A172 (cell line): ENCODE data around the gene SON. TPM values are rescaled to one million over a fixed set of nuclear protein-coding genes. Genes with fewer than 3 reads are reported as not detected.

Experiments
- DNase-seq: peaks from one replicate; pipeline ENCODE4 v3.0.0-alpha.2; 2015; ENCODE audit warnings: low spot score
- total RNA-seq: library from RNA; depleted of rRNA; stranded (reverse); fragments of >200 nt; shearing (Covaris generic); gene quantifications from 2 replicates; pipeline ENCODE4 v1.2.3, GENCODE V29; 2014

The SON gene
- total RNA-seq, 1 experiment from 2014 or later, result 82.9 TPM

GRCh38 chr21:33543505-33544129, 779 bp downstream of the SON start:
- no peak for DNase-seq

- no peak for DNase-seq
These were observed 1.8 kb downstream of the SON start for GRCh38 chr21:33544451-33545195.

- DNase-seq, result no peak
These were observed 3.2 kb downstream of the SON start for GRCh38 chr21:33546086-33546485.

GRCh38 chr21:33549848-33550771, 7.3 kb downstream of the SON start:
- no peak for DNase-seq

DNA sequence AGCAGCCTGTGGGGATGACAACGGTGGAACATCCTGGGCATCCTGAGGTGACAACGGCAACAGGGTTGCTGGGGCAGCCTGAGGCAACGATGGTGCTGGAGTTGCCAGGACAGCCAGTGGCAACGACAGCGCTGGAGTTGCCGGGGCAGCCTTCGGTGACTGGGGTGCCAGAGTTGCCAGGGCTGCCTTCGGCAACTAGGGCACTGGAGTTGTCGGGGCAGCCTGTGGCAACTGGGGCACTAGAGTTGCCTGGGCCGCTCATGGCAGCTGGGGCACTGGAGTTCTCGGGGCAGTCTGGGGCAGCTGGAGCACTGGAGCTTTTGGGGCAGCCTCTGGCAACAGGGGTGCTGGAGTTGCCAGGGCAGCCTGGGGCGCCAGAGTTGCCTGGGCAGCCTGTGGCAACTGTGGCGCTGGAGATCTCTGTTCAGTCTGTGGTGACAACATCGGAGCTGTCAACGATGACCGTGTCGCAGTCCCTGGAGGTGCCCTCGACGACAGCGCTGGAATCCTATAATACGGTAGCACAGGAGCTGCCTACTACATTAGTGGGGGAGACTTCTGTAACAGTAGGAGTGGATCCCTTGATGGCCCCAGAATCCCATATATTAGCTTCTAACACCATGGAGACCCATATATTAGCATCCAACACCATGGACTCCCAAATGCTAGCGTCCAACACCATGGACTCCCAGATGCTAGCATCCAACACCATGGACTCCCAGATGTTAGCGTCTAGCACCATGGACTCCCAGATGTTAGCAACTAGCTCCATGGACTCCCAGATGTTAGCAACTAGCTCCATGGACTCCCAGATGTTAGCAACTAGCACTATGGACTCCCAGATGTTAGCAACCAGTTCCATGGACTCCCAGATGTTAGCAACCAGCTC, 8.2 kb downstream of the SON start:
- no peak for DNase-seq

GRCh38 chr21:33551664-33552063, 8.8 kb downstream of the SON start:
- DNase-seq, result no peak

DNA sequence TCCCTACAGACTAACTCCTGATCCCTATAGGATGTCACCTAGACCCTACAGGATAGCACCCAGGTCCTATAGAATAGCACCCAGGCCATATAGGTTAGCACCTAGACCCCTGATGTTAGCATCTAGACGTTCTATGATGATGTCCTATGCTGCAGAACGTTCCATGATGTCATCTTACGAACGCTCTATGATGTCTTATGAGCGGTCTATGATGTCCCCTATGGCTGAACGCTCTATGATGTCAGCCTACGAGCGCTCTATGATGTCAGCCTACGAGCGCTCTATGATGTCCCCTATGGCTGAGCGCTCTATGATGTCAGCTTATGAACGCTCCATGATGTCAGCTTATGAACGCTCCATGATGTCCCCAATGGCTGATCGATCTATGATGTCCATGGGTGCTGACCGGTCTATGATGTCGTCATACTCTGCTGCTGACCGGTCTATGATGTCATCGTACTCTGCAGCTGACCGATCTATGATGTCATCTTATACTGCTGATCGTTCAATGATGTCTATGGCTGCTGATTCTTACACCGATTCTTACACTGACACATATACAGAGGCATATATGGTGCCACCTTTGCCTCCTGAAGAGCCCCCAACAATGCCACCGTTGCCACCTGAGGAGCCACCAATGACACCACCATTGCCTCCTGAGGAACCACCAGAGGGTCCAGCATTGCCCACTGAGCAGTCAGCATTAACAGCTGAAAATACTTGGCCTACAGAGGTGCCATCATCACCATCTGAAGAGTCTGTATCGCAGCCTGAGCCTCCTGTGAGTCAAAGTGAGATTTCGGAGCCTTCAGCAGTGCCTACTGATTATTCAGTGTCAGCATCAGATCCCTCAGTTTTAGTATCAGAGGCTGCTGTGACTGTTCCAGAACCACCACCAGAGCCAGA, 9.5 kb downstream of the SON start:
- no peak for DNase-seq

DNA sequence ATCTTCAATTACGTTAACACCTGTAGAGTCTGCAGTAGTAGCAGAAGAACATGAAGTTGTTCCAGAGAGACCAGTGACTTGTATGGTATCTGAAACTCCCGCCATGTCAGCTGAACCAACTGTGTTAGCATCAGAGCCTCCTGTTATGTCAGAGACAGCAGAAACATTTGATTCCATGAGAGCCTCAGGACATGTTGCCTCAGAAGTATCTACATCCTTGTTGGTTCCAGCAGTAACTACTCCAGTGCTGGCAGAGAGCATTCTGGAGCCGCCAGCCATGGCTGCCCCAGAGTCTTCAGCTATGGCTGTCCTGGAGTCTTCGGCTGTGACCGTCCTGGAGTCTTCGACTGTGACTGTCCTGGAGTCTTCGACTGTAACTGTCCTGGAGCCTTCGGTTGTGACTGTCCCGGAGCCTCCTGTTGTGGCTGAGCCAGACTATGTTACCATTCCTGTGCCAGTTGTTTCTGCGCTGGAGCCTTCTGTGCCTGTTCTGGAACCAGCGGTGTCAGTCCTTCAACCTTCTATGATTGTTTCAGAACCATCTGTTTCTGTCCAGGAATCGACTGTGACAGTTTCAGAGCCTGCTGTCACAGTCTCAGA, 10.3 kb downstream of the SON start:
- no peak for DNase-seq

DNA sequence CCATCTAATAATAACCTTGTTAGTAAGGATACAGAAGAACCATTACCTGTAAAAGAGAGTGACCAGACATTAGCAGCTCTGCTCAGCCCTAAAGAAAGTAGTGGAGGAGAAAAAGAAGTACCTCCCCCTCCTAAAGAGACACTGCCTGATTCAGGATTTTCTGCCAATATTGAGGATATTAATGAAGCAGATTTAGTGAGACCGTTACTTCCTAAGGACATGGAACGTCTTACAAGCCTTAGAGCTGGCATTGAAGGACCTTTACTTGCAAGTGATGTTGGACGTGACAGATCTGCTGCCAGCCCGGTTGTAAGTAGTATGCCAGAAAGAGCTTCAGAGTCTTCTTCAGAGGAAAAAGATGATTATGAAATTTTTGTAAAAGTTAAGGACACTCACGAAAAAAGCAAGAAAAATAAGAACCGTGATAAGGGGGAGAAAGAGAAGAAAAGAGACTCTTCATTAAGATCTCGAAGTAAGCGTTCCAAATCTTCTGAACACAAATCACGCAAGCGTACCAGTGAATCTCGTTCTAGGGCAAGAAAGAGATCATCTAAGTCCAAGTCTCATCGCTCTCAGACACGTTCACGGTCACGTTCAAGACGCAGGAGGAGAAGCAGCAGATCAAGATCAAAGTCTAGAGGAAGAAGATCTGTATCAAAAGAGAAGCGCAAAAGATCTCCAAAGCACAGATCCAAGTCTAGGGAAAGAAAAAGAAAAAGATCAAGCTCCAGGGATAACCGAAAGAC, 11.6 kb downstream of the SON start:
- no peak for DNase-seq

DNA sequence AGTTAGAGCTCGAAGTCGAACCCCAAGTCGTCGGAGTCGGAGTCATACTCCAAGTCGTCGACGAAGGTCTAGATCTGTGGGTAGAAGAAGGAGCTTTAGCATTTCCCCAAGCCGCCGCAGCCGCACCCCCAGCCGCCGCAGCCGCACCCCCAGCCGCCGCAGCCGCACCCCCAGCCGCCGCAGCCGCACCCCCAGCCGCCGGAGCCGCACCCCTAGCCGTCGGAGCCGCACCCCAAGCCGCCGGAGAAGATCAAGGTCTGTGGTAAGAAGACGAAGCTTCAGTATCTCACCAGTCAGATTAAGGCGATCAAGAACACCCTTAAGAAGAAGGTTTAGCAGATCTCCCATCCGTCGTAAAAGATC, 12.1 kb downstream of the SON start:
- DNase-seq, result no peak

DNA sequence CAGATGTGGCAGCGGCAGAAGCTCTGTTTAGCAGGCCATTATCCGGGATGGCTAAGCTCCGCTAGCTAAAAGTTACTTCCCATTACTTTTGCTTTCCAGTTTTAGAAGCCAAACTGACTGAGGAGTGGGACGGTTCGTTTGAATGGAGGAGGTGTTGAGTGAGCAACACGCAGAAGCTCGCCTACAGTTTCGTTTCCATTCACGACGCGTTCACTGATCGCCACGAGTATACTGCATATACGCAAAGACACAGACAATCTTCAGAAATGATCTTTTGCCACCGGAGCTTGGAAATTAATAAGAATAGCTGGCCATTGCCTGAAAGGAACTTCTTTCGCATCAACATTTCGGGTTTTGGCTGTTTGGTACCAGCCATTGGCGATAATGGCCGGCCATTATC, 14.6 kb downstream of the SON start:
- no peak for DNase-seq

DNA sequence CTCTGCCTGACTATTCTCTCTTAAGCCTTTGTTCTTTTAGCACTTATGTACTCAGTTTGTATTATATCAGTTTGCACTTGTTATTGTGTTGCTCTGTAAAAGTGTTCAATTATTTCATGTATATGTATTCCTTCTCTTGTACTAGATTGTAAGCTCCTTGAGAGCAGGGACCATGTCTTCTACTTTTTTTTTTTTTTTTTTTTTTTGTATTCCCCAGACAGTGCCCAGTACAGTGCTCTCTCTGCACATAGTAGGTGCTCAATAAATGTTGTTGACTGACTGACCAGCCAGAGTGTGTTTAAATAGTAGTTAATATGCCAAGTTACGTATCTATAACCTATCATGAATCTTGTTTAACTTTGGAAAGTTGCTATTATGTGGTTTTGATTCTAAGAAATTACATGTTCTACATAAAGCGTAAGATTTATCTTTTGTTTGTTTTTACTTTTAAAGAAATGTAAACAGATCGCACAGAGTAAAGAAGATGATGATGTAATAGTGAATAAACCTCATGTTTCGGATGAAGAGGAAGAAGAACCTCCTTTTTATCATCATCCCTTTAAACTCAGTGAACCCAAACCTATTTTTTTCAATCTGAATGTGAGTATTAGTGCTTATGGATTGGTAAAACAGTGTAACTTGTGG, 16.1 kb downstream of the SON start:
- no peak for DNase-seq

GRCh38 chr21:33559813-33560212, 17.0 kb downstream of the SON start:
- DNase-seq, result no peak

GRCh38 chr21:33560965-33561364, 18.1 kb downstream of the SON start:
- no peak for DNase-seq

GRCh38 chr21:33561373-33561772, 18.5 kb downstream of the SON start:
- DNase-seq, result no peak

- no peak for DNase-seq
These were observed 19.6 kb downstream of the SON start for GRCh38 chr21:33562389-33562788.

DNA sequence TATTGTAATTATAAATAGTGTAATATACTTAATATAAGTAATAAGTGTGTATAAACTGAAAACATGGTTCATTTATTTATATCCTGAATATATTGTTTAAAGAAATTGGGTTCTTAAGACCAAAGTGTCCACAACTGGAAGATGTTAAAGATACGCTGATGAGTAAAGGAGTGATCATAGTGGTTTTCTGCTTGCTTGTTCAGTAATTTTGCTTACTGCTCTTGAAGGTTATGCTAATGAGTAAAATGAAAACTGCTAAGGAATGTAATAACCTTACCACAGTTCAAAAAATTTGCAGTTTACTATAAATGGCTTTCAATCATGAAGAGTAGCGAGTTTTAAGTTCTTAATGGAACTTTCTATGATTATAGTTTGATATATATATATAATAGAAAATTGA, 23.7 kb downstream of the SON start:
- no peak for DNase-seq

DNA sequence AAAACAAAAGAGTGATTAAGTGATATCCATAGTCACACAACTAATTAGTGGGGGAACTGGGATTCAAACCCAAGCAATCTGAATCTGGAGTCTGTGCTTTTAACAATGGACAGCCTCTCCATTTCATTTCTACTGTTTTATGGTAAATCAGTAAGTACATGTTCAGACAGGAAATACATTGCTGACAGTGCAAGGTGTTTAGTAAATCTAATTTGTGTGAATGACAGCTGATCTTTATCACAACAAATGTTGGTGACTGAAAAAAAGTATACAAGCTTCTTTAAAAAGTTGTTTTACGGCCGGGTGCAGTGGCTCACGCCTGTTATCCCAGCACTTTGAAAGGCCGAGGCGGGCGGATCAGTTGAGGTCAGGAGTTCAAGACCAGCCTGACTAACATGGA, 25.1 kb downstream of the SON start:
- no peak for DNase-seq

- no peak for DNase-seq
These were observed 25.6 kb downstream of the SON start for GRCh38 chr21:33568448-33568847.
